Ramos (cell line): ENCODE measurements around the gene AP2A2.
"Not testable (repeated sequence)": the region's sequence is repeated elsewhere in the genome, so short reads cannot be mapped to it uniquely, and the experiment has no call there.

Experiments used
- in situ Hi-C: fragments of 300-500 bp; cut with MboI; formaldehyde crosslinking; loops from one replicate; pipeline ENCODE4 v1.14.3; 2022; ENCODE audit warnings: low sequenced_read_pairs; ENCODE audit not compliant: unreplicated experiment

AP2A2 gene

GRCh38 chr11:1010551-1011319 lies 85.1 kb downstream of the AP2A2 start:
- in situ Hi-C loops: no loop called here

DNA sequence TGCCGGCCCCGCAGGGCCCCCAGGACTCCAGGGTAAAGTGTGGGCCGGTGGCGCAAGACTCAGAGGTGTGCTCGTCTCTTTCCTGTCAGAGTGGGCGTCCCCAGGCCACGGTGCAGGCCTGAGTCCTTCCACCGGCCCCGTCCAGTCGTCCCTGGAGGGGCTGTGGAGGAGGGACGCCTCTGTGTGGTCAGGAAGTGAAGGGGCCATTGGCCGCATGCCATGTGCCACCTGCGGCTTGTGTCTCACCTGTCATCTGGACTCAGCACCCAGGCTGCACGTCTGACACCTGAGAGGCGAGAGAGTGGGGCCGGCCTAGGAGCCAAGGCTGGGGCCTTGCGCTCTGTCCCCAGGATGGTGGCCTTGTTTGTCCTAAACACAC lies 85.6 kb downstream of the AP2A2 start:
- in situ Hi-C loops: no loop called here

DNA sequence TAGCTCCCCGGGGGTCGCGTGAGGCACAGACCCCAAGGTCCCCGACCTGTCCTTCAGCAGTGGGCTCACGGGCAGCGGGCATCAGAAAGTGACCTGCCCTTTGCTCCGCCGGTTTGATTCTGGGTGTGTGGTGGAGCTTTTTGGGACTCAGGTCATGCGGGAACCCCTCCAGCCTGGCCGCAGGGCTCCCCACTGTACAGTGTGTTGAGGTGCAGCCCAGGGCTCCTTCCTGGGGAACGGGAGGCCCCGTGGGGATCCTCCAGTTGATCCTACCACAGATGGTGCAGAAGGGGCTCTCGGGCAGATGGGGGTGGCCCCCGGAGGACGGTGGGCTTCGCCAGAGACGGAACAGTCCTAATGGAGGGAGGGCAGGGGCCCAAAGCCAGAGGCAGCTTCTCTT lies 86.6 kb downstream of the AP2A2 start:
- in situ Hi-C loops: no loop called here

DNA sequence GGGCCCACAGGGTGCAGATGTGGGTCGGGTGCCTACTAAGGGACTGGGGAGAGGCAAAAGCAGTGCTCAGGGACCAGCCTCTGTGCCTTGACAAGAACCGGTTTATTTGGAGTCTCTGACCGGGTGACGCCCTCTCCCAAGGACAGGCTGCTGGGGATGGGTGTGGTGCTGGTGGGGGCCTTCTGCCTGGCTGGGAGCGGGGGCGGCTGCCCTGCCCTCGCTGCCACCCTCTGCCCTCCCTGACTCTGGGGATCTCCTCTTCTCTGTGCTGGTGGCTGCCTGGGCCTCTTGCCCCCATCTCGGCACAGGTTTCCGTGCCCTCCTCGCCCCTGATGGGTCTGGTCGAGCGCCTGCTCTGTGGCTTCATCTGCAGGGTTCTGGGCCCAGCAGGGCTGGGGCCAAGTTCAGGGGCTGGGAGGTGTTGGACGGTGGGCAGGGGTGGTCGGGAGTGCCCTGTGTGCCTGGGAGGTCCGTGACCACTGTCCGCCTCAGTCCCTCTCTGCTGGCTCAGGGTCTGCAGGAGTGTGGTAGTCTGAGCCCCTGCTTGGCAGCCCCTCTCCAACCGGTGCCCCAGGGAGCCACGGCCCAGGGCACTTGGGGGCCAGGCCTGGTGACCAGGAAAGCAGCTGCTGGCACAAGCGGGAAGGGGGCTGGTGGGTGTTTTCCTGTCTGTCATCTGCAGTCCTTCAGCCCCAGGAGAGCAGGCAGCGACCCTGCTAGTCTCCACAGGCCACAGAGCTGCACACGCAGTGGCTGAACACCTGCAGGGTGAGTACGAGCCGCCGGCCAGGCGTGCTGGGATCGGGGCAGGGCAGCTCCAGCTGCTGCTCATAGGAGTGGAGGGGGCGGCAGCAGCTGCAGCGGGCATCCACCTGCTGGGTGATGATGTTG lies 87.3 kb downstream of the AP2A2 start:
- in situ Hi-C loops: no loop called here

DNA sequence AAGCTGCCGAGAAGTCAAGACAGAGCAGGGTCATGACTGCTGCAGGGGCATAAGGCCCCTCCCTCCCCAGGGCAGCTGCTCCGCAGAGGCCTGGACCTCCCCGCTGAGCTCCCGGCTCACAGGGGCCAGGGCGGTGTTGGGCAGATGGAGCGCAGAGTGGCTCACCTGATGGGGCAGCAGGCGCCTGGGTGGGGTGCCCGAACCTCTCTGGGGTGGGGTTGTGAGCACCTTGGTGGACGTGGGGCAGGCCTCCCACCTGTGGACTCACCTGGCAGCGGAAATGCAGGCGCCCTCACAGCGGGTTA lies 87.9 kb downstream of the AP2A2 start:
- in situ Hi-C loops: no loop called here

DNA sequence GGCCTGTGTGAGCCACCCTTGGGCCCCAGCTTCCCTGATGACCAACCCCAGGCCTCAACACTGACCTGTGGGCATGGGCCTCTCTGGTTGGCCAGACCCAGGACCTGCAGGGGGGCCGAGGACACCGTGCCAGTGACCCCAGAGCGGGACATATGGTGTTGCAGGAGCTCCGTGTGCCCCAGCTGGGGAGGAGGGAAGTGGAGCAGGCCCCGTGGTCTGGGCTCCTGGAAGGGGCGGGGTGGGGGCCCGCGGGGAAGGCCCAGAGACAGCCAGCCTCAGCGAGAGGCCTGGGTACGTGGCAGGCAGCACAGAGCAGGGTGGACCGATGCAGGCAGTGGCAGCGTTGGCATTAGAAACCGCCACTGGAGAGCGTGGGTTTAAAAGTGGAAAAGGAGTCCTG lies 88.6 kb downstream of the AP2A2 start:
- in situ Hi-C loops: no loop called here

- in situ Hi-C loops: no loop called here
Measured at GRCh38 chr11:1015064-1015463, 89.4 kb downstream of the AP2A2 start.

- in situ Hi-C loops: no loop called here
Measured at GRCh38 chr11:1015826-1016545, 90.3 kb downstream of the AP2A2 start.

DNA sequence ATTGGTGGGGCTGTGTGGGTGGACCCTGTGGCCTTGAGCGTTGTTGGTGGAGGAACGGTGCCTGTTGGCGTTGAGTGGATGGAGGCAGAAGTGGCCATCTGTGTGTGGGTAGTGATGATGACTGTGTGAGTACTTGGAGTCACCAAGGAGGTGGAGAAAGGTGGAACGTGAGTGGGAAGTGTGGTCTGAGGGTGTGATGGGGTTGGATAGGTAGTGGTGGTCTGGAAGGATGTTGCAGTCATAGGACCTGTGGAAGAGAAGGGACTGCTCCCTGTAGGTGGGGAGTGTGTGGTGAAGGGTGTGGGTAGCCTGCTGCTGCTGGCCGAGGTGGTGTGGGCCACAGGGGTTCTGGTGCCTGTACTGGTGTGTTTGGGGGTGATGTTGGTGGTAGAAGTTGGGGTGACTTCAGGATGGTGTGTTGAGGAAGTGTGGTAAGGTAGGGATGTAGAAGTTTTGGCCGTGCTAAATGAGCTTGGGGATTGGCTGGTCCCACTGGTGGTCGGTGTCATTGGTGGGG lies 91.0 kb downstream of the AP2A2 start:
- in situ Hi-C loops: not testable (repeated sequence)

GRCh38 chr11:1017269-1018005 lies 91.8 kb downstream of the AP2A2 start:
- in situ Hi-C loops: no loop called here

DNA sequence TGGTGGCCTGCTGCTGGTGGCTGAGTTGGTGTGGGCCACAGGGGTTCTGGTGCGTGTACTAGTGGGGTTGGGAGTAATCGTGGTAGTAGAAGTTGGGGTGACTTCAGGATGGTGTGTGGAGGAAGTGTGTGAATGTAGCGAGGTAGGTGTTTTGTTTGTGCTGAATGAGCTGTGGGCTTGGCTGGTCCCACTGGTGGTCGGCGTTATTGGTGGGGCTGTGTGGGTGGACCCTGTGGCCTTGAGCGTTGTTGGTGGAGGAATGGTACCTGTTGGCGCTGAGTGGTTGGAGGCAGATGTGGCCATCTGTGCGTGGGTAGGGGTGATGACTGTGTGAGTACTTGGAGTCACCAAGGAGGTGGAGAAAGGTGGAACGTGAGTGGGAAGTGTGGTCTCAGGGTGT lies 92.4 kb downstream of the AP2A2 start:
- in situ Hi-C loops: no loop called here

GRCh38 chr11:1019321-1019910 lies 93.7 kb downstream of the AP2A2 start:
- in situ Hi-C loops: no loop called here

- in situ Hi-C loops: no loop called here
Measured at GRCh38 chr11:1020211-1020905, 94.7 kb downstream of the AP2A2 start.

GRCh38 chr11:1022411-1022810 lies 96.7 kb downstream of the AP2A2 start:
- in situ Hi-C loops: no loop called here

DNA sequence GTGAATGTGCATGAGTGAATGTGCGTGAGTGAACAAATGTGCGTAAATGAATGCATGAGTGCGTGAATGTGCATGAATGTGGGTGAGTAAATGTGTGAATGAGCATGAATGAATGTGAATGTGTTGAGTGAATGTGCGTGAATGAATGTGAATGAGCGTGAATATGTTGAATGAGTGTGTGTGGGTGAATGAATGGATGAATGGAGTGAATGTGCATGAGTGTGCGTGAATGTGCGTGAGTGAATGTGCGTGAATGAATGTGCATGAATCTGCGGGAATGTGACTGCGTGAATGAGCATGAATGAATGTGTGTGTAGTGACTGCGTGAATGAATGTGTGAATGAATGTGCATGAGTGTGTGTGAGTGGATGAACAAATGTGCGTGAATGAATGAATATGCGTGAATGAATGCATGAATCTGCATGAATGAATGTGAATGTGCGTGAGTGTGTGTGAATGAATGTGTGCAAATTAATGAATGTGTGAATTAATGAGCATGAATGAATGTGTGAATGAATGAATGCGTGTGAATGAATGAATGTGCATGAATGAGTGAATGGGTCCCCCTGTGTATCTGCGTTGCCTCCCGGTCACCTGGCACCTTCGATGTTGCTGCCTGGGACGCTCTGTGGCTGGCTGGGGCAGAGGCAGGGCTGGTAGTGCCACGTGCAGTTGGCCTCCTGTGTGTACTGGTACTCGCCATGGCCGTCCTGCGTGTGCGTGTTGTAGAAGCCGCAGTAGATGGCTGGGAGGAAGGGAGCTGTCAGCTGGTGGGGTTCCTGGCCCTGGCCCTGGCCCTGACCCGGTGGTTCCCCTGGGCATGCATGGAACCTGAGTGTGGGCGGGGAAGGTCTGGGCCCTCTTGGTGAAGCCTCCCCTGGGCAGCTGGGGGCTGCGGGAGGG lies 97.5 kb downstream of the AP2A2 start:
- in situ Hi-C loops: no loop called here

DNA sequence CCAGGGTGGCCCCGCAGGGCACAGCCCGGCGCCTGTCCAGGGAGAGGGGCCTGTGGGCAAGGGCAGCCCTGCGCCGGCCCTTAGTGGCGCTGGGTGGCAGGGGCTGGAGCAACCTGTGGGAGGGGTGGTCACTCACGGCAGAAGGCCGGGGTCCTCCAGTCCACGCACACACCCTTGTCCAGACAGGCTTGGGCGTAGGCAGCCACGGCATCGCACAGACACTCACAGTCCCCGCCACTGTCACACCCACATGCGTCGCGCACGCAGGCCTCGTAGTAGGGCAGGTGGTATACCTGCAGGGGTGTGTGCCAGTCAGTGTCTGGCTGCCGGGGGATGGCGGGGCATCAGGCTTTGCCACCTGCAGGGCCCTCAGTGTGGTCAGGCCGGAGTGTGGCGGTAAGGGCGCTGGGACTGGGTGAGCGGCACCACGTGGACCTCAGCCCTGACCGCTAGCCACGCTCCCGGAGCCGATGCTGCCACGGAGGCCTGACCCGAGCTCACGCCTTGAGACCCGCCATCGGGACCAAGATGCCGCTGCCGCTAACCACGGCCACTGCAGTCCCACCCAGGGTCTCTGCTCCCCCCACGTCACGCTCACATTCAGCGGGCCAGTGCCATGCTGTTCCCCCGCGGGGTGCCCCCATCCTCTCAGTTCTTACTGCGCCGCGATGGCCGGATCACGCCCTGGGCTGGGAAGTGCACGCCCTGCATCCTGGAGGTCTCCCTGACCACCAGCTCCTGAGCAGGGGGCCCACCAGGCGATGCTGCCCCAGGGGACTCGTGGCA lies 98.3 kb downstream of the AP2A2 start:
- in situ Hi-C loops: no loop called here

DNA sequence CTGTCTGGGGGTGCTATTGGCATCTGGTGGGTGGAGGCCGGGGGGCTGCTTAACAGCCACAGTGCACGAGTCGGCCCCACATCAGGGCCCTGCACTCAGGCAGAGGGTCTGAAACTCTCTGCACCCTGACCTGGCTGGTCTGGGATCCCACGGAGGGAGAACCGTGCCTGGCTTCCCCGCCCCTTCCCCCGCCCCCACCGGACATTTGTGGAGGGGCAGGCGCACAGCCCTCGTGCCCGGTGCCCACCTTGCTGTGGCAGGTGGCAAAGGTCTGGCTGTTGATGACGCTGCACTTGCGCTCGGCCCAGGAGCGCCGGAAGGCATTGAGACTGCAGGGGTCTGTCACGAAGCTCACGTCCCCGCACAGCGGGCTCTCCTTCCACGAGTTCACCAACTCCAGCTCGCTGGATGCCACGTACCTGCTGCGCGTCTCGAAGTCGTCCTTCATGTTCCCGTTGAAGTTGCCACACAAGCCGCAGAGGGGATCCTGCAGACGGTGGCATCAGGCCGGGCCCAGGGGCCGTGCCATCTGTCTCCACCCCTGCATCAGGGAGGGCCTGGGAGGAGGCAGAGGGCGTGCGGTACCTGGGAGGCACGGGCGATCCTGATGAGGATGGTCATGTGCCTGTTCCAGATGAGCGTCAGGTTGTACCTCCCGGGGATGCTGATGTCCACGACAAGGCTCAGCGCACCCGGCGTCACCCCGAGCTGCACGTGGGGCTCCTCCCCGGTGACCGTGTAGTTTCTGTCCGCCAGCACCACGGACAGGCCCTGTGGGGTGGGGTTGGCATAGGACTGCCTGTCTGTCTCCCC lies 99.1 kb downstream of the AP2A2 start:
- in situ Hi-C loops: no loop called here
